WTC11 (cell line): ENCODE data around the gene CAMP. TPM values are rescaled to one million over a fixed set of nuclear protein-coding genes. Genes with fewer than 3 reads are reported as not detected.

Experiments used
- ATAC-seq: fragments of 200-7000 bp; cut with Tn5 transposase; 2 replicates; pipeline ENCODE4 v1.10.0; 2021; ENCODE audit warnings: mild to moderate bottlenecking, moderate library complexity
- CTCF ChIA-PET: fragments of 300-600 bp; sonication (Branson Sonifier 250); formaldehyde crosslinking; loops from one replicate; lab custom pipeline; 2021; ENCODE audit warnings: antibody characterized with exemption; lab: Charles Lee
- POLR2A ChIA-PET: fragments of 350-600 bp; sonication (Branson Sonifier 250); formaldehyde crosslinking; loops from one replicate; lab custom pipeline; 2021; ENCODE audit warnings: antibody characterized with exemption; lab: Charles Lee
- DNase-seq: peaks from one replicate; pipeline ENCODE4 v3.0.0; 2021; ENCODE audit warnings: low spot score
- H3K27ac Mint-ChIP-seq: 2 replicates; pipeline ENCODE4 v1.8.0; 2021; ENCODE audit warnings: mixed read lengths
- H3K27me3 Mint-ChIP-seq: 2 replicates; pipeline ENCODE4 v1.8.0; 2021; ENCODE audit warnings: low read depth, mild to moderate bottlenecking, moderate library complexity, mixed read lengths
- H3K36me3 Mint-ChIP-seq: 2 replicates; pipeline ENCODE4 v1.8.0; 2021; ENCODE audit warnings: mixed read lengths
- H3K4me1 Mint-ChIP-seq: 2 replicates; pipeline ENCODE4 v1.8.0; 2022; ENCODE audit warnings: mixed read lengths
- H3K4me3 Mint-ChIP-seq: 2 replicates; pipeline ENCODE4 v1.8.0; 2021; ENCODE audit warnings: mild to moderate bottlenecking, moderate library complexity, mixed read lengths
- H3K9me3 Mint-ChIP-seq: 2 replicates; pipeline ENCODE4 v1.8.0; 2021; ENCODE audit warnings: mixed read lengths
- ELF4 ChIP-seq: sonication (generic); formaldehyde crosslinking; IDR thresholded peaks from 2 replicates; pipeline ENCODE4 v1.8.1; 2022; ENCODE audit warnings: low read depth, mild to moderate bottlenecking, moderate library complexity, missing genetic modification reagents
- EMX1 ChIP-seq: fragments of 250-450 bp; sonication (Bioruptor Pico); IDR thresholded peaks from 2 replicates; pipeline ENCODE4 v1.8.0; 2021; ENCODE audit warnings: mild to moderate bottlenecking
- ETV6 ChIP-seq: sonication (generic); formaldehyde crosslinking; IDR thresholded peaks from 2 replicates; pipeline ENCODE4 v1.8.1; 2022; ENCODE audit warnings: mild to moderate bottlenecking, missing genetic modification reagents
- JUN ChIP-seq: sonication (generic); formaldehyde crosslinking; IDR thresholded peaks from 2 replicates; pipeline ENCODE4 v1.8.0; 2023; ENCODE audit warnings: mild to moderate bottlenecking, missing genetic modification reagents
- KAT7 ChIP-seq: sonication (generic); formaldehyde crosslinking; IDR thresholded peaks from 2 replicates; pipeline ENCODE4 v1.8.1; 2023; ENCODE audit warnings: missing genetic modification reagents, mild to moderate bottlenecking, borderline replicate concordance
- NR2C2 ChIP-seq: sonication (generic); formaldehyde crosslinking; IDR thresholded peaks from 2 replicates; pipeline ENCODE4 v1.8.0; 2022; ENCODE audit warnings: mild to moderate bottlenecking, missing genetic modification reagents
- RELA ChIP-seq: sonication (generic); formaldehyde crosslinking; IDR thresholded peaks from 2 replicates; pipeline ENCODE4 v1.8.1; 2022; ENCODE audit warnings: missing genetic modification reagents, mild to moderate bottlenecking, borderline replicate concordance
- SMAD3 ChIP-seq: sonication (generic); formaldehyde crosslinking; IDR thresholded peaks from 2 replicates; pipeline ENCODE4 v1.8.0; 2022; ENCODE audit warnings: missing genetic modification reagents, mild to moderate bottlenecking, borderline replicate concordance
- SMAD4 ChIP-seq: sonication (generic); formaldehyde crosslinking; IDR thresholded peaks from 2 replicates; pipeline ENCODE4 v1.8.0; 2022; ENCODE audit warnings: mild to moderate bottlenecking, missing genetic modification reagents
- TP53 ChIP-seq: sonication (generic); formaldehyde crosslinking; IDR thresholded peaks from 2 replicates; pipeline ENCODE4 v1.8.1; 2023; ENCODE audit warnings: mild to moderate bottlenecking, missing genetic modification reagents
- ZBTB21 ChIP-seq: sonication (generic); formaldehyde crosslinking; IDR thresholded peaks from 2 replicates; pipeline ENCODE4 v1.8.1; 2023; ENCODE audit warnings: mild to moderate bottlenecking, missing genetic modification reagents, borderline replicate concordance
- ZNF121 ChIP-seq: sonication (generic); formaldehyde crosslinking; IDR thresholded peaks from 2 replicates; pipeline ENCODE4 v1.8.0; 2023; ENCODE audit warnings: missing genetic modification reagents
- ZNF138 ChIP-seq: sonication (generic); formaldehyde crosslinking; conservative IDR thresholded peaks from 2 replicates; pipeline ENCODE4 v1.8.1; 2022; ENCODE audit warnings: mild to moderate bottlenecking, moderate library complexity, missing genetic modification reagents
- ZNF317 ChIP-seq: sonication (generic); formaldehyde crosslinking; IDR thresholded peaks from 2 replicates; pipeline ENCODE4 v1.8.1; 2023; ENCODE audit warnings: low read depth, mild to moderate bottlenecking, moderate library complexity, missing genetic modification reagents, borderline replicate concordance
- ZNF396 ChIP-seq: fragments of 250-450 bp; sonication (Bioruptor Pico); IDR thresholded peaks from 2 replicates; pipeline ENCODE4 v1.8.0; 2021; ENCODE audit warnings: mild to moderate bottlenecking, moderate library complexity, borderline replicate concordance
- total RNA-seq: library from RNA; stranded (reverse); gene quantifications from 3 replicates; pipeline ENCODE4 v1.2.3, GENCODE V29; 2021
- TF ChIP-seq, protein P1 (sequence below): sonication (generic); formaldehyde crosslinking; IDR thresholded peaks from 2 replicates; pipeline ENCODE4 v1.8.0; 2022; ENCODE audit warnings: mild to moderate bottlenecking, missing genetic modification reagents
- TF ChIP-seq, protein P2 (sequence below): sonication (generic); formaldehyde crosslinking; IDR thresholded peaks from 2 replicates; pipeline ENCODE4 v1.8.1; 2022; ENCODE audit warnings: missing genetic modification reagents, borderline replicate concordance
- TF ChIP-seq, protein P3 (sequence below): sonication (generic); formaldehyde crosslinking; IDR thresholded peaks from 2 replicates; pipeline ENCODE4 v1.8.1; 2023; ENCODE audit warnings: mild to moderate bottlenecking, missing genetic modification reagents
- TF ChIP-seq, protein P4 (sequence below): fragments of 200-600 bp; IDR thresholded peaks from 2 replicates; pipeline ENCODE4 v1.8.0; 2022; ENCODE audit warnings: antibody characterized with exemption
- TF ChIP-seq, protein P5 (sequence below): sonication (generic); formaldehyde crosslinking; IDR thresholded peaks from 2 replicates; pipeline ENCODE4 v1.8.0; 2022; ENCODE audit warnings: mild to moderate bottlenecking, missing genetic modification reagents
- TF ChIP-seq, protein P6 (sequence below): fragments of 250-450 bp; sonication (Bioruptor Pico); IDR thresholded peaks from 2 replicates; pipeline ENCODE4 v1.9.0; 2021; ENCODE audit warnings: mild to moderate bottlenecking
- TF ChIP-seq, protein P7 (sequence below): sonication (generic); formaldehyde crosslinking; IDR thresholded peaks from 2 replicates; pipeline ENCODE4 v1.8.1; 2023; ENCODE audit warnings: mild to moderate bottlenecking, missing genetic modification reagents, moderate library complexity

The CAMP gene
- total RNA-seq, 1 experiment from 2014 or later: not detected

DNA sequence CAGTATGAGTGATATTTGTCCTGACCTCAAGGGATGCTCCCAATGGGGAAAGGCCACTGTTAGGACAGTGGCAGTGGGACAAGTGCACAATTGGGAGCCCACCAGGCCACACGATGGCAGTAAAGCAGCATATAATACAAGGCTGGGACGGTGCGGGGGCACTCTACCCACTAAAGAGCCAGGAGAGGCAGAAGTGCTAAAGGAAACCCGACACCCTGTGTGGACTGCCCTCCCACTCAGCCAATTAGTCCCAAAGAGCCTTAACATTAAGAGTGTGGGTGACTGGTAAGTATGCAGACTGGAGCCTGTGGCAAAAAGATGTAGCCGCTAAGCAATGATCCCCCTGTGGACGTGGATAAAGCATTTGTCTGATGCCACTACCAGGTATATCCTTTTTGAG, 9.4 kb downstream of the CAMP start:
- peak; percentile 86 for DNase-seq
- CTCF ChIA-PET: interaction anchor here (1.3 to 4.0 kb wide), 3 partner anchors 9 to 203 kb away, joined by 3 to 30 read pairs (median 11); no protein-coding TSS in a partner anchor
- Mint-ChIP-seq H3K36me3 (peaks cover 14% of the 10 kb centered on the region), H3K27me3 (peaks cover 4% of the 10 kb centered on the region; the same call in 1 of the 2 replicates), H3K4me3 (no peak overlapping the region), H3K9me3 (peaks cover 18% of the 10 kb centered on the region), H3K27ac (0 out of 2 replicates have a peak overlapping the region, but pooled peaks have one; percentile 16), H3K4me1 (peaks cover 15% of the 10 kb centered on the region)
- TF ChIP-seq, protein P1, sequence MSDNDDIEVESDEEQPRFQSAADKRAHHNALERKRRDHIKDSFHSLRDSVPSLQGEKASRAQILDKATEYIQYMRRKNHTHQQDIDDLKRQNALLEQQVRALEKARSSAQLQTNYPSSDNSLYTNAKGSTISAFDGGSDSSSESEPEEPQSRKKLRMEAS (CRISPR knock-in tag): peak; percentile 57; the same call in 1 of the 2 replicates
- TF ChIP-seq, protein P2, sequence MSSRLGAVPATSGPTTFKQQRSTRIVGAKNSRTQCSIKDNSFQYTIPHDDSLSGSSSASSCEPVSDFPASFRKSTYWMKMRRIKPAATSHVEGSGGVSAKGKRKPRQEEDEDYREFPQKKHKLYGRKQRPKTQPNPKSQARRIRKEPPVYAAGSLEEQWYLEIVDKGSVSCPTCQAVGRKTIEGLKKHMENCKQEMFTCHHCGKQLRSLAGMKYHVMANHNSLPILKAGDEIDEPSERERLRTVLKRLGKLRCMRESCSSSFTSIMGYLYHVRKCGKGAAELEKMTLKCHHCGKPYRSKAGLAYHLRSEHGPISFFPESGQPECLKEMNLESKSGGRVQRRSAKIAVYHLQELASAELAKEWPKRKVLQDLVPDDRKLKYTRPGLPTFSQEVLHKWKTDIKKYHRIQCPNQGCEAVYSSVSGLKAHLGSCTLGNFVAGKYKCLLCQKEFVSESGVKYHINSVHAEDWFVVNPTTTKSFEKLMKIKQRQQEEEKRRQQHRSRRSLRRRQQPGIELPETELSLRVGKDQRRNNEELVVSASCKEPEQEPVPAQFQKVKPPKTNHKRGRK (CRISPR knock-in tag): no peak
- TF ChIP-seq NR2C2 (CRISPR knock-in tag) (no peak), ETV6 (CRISPR knock-in tag) (peak; percentile 44; the same call in 1 of the 2 replicates), ZNF317 (CRISPR knock-in tag) (no peak), SMAD3 (CRISPR knock-in tag) (no peak), ZBTB21 (CRISPR knock-in tag) (no peak), JUN (CRISPR knock-in tag) (no peak)
- TF ChIP-seq, protein P3, sequence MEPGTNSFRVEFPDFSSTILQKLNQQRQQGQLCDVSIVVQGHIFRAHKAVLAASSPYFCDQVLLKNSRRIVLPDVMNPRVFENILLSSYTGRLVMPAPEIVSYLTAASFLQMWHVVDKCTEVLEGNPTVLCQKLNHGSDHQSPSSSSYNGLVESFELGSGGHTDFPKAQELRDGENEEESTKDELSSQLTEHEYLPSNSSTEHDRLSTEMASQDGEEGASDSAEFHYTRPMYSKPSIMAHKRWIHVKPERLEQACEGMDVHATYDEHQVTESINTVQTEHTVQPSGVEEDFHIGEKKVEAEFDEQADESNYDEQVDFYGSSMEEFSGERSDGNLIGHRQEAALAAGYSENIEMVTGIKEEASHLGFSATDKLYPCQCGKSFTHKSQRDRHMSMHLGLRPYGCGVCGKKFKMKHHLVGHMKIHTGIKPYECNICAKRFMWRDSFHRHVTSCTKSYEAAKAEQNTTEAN: no peak
- TF ChIP-seq, protein P4, sequence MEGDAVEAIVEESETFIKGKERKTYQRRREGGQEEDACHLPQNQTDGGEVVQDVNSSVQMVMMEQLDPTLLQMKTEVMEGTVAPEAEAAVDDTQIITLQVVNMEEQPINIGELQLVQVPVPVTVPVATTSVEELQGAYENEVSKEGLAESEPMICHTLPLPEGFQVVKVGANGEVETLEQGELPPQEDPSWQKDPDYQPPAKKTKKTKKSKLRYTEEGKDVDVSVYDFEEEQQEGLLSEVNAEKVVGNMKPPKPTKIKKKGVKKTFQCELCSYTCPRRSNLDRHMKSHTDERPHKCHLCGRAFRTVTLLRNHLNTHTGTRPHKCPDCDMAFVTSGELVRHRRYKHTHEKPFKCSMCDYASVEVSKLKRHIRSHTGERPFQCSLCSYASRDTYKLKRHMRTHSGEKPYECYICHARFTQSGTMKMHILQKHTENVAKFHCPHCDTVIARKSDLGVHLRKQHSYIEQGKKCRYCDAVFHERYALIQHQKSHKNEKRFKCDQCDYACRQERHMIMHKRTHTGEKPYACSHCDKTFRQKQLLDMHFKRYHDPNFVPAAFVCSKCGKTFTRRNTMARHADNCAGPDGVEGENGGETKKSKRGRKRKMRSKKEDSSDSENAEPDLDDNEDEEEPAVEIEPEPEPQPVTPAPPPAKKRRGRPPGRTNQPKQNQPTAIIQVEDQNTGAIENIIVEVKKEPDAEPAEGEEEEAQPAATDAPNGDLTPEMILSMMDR: peak; percentile 32; the same call in 1 of the 2 replicates
- TF ChIP-seq, protein P5, sequence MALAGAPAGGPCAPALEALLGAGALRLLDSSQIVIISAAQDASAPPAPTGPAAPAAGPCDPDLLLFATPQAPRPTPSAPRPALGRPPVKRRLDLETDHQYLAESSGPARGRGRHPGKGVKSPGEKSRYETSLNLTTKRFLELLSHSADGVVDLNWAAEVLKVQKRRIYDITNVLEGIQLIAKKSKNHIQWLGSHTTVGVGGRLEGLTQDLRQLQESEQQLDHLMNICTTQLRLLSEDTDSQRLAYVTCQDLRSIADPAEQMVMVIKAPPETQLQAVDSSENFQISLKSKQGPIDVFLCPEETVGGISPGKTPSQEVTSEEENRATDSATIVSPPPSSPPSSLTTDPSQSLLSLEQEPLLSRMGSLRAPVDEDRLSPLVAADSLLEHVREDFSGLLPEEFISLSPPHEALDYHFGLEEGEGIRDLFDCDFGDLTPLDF (CRISPR knock-in tag): no peak
- ATAC-seq: peak; percentile 99
- POLR2A ChIA-PET: no interaction called here

DNA sequence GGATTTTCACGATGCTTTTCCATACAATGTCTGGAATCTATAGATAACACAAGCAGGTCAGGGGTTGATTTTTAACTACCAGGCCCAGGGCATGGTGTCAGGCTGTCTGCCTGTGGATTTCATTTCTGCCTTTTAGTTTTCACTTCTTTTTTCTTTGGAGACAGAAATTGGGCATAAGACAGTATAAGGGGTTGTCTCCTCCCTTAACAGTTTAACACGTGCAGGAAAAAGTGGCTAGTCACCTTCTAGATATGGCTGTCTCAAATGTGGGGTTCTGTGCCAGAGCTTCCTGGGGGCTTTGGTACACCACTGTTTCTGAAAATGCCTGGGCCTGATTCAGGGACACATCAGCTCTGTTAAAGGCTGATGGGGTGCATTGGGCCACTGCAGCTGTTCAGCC, 10.2 kb downstream of the CAMP start:
- Mint-ChIP-seq H3K4me1 (peaks cover 15% of the 10 kb centered on the region), H3K36me3 (peaks cover 14% of the 10 kb centered on the region), H3K9me3 (peaks cover 18% of the 10 kb centered on the region), H3K27ac (no peak overlapping the region), H3K4me3 (no peak overlapping the region), H3K27me3 (peaks cover 4% of the 10 kb centered on the region; the same call in 1 of the 2 replicates)
- CTCF ChIA-PET: interaction anchor here (0.6 to 1.5 kb wide), 2 partner anchors 199 to 203 kb away, joined by 3 to 11 read pairs; no protein-coding TSS in a partner anchor
- ATAC-seq: no peak
- TF ChIP-seq ZNF317 (CRISPR knock-in tag) (no peak), SMAD4 (CRISPR knock-in tag) (no peak), ZNF121 (CRISPR knock-in tag) (no peak), RELA (CRISPR knock-in tag) (no peak), EMX1 (CRISPR knock-in tag) (no peak), ELF4 (CRISPR knock-in tag) (no peak), KAT7 (CRISPR knock-in tag) (no peak), TP53 (no peak), ZNF138 (CRISPR knock-in tag) (no peak), ZNF396 (no peak)
- TF ChIP-seq, protein P6, sequence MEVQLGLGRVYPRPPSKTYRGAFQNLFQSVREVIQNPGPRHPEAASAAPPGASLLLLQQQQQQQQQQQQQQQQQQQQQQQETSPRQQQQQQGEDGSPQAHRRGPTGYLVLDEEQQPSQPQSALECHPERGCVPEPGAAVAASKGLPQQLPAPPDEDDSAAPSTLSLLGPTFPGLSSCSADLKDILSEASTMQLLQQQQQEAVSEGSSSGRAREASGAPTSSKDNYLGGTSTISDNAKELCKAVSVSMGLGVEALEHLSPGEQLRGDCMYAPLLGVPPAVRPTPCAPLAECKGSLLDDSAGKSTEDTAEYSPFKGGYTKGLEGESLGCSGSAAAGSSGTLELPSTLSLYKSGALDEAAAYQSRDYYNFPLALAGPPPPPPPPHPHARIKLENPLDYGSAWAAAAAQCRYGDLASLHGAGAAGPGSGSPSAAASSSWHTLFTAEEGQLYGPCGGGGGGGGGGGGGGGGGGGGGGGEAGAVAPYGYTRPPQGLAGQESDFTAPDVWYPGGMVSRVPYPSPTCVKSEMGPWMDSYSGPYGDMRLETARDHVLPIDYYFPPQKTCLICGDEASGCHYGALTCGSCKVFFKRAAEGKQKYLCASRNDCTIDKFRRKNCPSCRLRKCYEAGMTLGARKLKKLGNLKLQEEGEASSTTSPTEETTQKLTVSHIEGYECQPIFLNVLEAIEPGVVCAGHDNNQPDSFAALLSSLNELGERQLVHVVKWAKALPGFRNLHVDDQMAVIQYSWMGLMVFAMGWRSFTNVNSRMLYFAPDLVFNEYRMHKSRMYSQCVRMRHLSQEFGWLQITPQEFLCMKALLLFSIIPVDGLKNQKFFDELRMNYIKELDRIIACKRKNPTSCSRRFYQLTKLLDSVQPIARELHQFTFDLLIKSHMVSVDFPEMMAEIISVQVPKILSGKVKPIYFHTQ (CRISPR knock-in tag): no peak
- TF ChIP-seq, protein P7, sequence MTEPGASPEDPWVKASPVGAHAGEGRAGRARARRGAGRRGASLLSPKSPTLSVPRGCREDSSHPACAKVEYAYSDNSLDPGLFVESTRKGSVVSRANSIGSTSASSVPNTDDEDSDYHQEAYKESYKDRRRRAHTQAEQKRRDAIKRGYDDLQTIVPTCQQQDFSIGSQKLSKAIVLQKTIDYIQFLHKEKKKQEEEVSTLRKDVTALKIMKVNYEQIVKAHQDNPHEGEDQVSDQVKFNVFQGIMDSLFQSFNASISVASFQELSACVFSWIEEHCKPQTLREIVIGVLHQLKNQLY (CRISPR knock-in tag): no peak
- POLR2A ChIA-PET: interaction anchor here (0.5 kb wide), 1 partner anchor 8 kb away, joined by 3 read pairs; no protein-coding TSS in a partner anchor
- DNase-seq: no peak
